GM18505 (cell line): ENCODE results near the gene VPS72.

Source experiments
- ATAC-seq: cut with Tn5 transposase; IDR thresholded peaks from one replicate; pipeline ENCODE4 v1.9.1; 2021; ENCODE audit not compliant: unreplicated experiment
- POLR2A ChIP-seq: IDR thresholded peaks from 4 replicates; pipeline ENCODE4 v1.6.1; 2011; ENCODE audit warnings: borderline replicate concordance; ENCODE audit not compliant: insufficient read depth, insufficient read length; ENCODE audit errors: extremely low read depth

Gene VPS72

GRCh38 chr1:151171190-151171589 is 18.8 kb downstream of the VPS72 start:
- no peak for TF ChIP-seq POLR2A
- no peak for ATAC-seq

GRCh38 chr1:151167116-151167515 is 22.9 kb downstream of the VPS72 start:
- ATAC-seq, result no peak
- TF ChIP-seq POLR2A, result no peak

- TF ChIP-seq POLR2A, result no peak
- no peak for ATAC-seq
These were observed 23.5 kb downstream of the VPS72 start for GRCh38 chr1:151166505-151166956.

GRCh38 chr1:151165738-151166504 is 24.1 kb downstream of the VPS72 start, which contains the start of the genes LYSMD1 and SCNM1:
Gene LYSMD1, minus strand, starts transcription at chr1:151165902. Its CDS starts 644 bp downstream, at chr1:151165258.
Gene SCNM1, plus strand, starts transcription at chr1:151166144. Its CDS starts 9 bp downstream, at chr1:151166153.
- peak; percentile 83 for ATAC-seq
- TF ChIP-seq POLR2A, result peak; percentile 91

GRCh38 chr1:151165281-151165737 is 24.7 kb downstream of the VPS72 start:
- ATAC-seq, result no peak

GRCh38 chr1:151164732-151165280 is 25.2 kb downstream of the VPS72 start:
- TF ChIP-seq POLR2A, result no peak

More at GRCh38 chr1:151165281-151165737, 24.7 kb downstream of the VPS72 start:
- TF ChIP-seq POLR2A, result no peak

GRCh38 chr1:151159373-151159772 is 30.6 kb downstream of the VPS72 start:
- no peak for TF ChIP-seq POLR2A
- no peak for ATAC-seq

More at GRCh38 chr1:151164732-151165280, 25.2 kb downstream of the VPS72 start:
- ATAC-seq, result no peak

- ATAC-seq, result no peak
- no peak for TF ChIP-seq POLR2A
These were observed 31.2 kb downstream of the VPS72 start for GRCh38 chr1:151158751-151159251.

- no peak for ATAC-seq
- TF ChIP-seq POLR2A, result no peak
These were observed 31.7 kb downstream of the VPS72 start for GRCh38 chr1:151158326-151158725.

- no peak for ATAC-seq
- no peak for TF ChIP-seq POLR2A
These were observed 32.9 kb downstream of the VPS72 start for GRCh38 chr1:151157067-151157531.

- peak; percentile 53 for ATAC-seq
- peak; percentile 45 for TF ChIP-seq POLR2A
These were observed 33.5 kb downstream of the VPS72 start, which contains the start of gene TNFAIP8L2 for GRCh38 chr1:151156515-151156819. Gene TNFAIP8L2, plus strand, starts transcription at chr1:151156649. Its CDS starts 2,049 bp downstream, at chr1:151158698.

GRCh38 chr1:151147665-151148064 is 42.3 kb downstream of the VPS72 start:
- no peak for TF ChIP-seq POLR2A
- ATAC-seq, result no peak

GRCh38 chr1:151147132-151147503 is 42.9 kb downstream of the VPS72 start:
- no peak for ATAC-seq
- no peak for TF ChIP-seq POLR2A
